HG03565 (cell line): Measurements from ENCODE around the gene PBX3.

ENCODE experiments used
- ATAC-seq: cut with Tn5 transposase; IDR thresholded peaks from one replicate; pipeline ENCODE4 v1.9.1; 2021; ENCODE audit warnings: mild to moderate bottlenecking, moderate library complexity; ENCODE audit not compliant: unreplicated experiment

PBX3 gene

DNA sequence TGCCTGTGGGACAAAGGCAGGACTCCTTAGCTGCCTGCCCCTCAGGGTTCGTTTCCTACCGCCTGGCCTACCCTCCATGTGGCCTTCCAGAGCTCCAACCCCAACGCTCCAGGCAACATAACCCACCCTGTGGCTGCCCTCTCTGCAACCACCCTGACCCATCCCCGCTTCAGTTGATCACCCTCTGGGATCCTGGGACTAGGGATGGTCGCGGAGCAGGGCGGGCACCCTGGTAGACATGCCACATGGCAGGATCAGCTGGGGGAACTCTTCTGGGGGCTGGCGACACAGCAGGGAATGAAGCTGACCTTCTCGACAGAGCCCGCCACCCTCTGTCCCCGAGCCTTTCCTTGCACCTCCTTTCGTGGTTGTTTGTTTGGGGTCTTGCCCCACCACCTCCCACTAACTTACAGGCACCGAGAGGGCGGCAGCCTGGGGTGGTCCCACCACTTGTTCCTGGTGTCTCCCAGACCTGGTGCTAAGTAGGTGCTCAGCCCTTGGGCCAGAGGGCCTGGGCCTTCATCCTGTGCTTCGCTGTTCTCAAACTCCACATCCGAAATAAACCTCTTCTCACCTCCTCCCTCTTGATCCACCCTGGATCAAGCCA, 243.1 kb downstream of the PBX3 start:
- ATAC-seq: no peak

DNA sequence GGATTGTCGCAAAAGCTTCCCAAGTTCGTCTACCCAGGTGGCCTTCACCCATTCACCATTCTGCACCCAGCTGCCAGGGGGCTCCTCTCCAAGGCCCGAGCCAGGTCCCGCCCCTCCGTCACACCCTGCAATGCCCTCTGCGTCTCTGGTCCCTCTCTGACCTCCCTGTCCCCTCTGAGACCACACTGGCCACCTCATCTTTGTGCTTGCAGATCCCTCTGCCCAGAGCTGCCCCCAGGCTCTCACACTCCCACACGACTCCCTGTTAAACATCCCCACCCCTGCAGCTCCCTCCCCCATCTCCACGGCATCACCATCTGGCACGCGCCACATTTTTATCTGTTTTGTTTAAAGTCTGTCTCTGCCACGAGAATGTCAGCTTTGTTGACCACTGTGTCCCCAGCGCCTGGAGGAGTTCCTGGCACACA, 243.6 kb downstream of the PBX3 start:
- no peak for ATAC-seq

DNA sequence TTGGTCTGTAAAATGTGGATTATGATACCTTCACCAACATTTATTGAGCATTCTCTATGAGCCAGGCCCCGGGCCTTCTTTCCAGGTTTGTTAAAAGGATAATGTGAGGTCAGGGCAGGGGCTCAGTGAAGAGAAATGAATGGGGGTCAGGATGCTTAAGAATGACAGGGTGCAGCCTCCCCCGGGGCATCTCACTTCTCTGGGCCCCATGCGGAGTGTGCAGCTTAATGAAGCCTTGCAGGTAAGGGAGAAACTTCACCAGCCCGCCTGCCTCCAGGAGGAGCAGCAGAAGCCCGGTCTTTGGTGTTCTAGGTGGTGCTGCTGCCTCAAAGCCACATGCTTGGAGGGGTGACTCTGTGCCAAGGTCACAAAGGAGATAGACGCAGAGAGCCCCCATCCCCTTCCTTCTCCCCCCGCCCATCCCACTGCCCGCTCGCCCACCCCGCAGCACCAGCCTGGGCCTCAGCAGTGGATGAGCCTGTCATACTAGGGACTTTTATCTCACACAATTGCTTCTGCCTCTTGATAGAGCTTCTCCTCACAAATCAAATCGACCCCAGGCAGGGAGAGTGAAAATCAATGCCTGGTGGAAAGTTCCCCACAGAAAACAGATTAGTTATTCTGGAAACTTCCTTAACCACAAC, 244.8 kb downstream of the PBX3 start:
- ATAC-seq: no peak

DNA sequence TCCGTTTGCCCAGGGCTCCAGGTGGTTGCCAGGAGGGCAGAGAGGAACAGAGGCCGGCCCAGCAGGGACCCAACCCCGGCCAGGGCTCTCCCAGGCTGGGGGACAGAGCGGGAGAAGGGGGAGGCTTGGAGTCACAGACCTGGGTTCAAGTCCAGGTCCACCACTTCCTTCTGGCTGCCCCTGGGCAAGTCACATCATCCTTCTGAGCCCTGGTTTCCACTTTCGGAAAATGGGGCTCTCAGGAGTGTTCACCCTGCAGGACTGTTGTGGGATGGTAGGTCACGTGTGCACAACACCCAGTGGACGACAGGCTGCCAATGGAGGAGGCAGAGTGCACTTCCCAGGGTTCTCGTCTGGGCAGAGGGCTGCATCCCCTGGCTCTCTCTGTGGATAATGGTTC, 245.4 kb downstream of the PBX3 start:
- ATAC-seq: no peak

DNA sequence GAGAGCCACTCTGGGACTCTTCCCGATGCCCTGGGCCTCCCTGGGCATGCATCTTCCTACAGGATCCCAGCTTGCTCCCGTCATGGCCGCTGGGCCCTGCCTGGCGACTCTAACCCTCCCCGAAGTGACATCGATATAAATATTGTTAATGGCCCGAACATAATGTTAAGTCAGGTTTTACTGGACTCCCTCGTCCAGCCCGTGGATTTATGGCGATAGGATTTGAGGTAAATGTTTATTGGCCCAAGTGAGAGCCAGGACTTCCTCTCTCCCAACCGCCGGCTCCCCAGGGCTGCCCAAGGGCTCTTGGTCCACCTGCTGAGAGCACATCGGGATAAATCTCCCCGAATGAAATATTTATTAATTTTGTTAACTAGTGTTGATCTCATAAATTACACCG, 246.3 kb downstream of the PBX3 start:
- ATAC-seq: no peak

DNA sequence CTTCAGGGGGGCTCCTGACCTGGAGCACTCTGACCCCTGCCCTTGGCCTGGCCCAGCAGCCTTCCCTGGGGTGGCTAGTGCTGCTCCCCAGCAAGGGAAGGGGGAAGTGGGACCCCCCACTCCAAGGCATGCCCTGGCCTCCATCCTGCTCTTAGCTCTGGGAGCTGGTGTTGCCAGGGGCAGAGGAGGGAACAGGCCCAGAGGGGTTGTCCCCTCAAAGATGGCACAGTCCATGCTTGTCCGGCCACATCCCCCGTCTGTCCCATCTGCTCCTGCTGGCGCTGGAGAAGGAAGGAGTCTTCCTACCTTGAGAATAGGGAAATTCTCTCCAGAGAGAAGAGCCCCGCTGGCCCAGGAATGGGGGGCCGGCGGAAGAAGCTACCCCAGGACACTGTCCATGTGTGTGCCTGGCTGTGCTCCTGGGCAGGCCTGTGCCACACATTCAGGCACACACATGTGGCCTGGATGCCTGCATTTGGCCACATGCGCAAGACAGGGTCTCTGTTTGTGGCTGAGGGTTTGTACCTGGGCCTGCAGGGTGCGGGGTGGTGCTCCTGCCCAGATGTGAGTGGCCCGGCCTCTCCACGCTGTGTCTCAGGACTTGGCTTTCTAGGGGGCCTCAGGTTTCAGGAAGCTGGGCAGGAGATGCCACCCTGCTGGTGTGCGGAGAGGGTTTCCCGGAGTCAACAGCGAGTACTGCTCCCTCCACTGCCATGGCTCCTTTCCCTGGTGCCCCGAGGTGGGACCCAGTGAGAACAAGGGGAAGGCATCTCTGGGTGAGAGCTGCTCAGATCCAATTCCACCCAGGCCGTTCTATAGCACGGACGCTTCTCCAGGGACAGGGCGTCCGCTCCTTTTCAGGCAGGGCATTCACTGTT, 247.1 kb downstream of the PBX3 start:
- no peak for ATAC-seq

DNA sequence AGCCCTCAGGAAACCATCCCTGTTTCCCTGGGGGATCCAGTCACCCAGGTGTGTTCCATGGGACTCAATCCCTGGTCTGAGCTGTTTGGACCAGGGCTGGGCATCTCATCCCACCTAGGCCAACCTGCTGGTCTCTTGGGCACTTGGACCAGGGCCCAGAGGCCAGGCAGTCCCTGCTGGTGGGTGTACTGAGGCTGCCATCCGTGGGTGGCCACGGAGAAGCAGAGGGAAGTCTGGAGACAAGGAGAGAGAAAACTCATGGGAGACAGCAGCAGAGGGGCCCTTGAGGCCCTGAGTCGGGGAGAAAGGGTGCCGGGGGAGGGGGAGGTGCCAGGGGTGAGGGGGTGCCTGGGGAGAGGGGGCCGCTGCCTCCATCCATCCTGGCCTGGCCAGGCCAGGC, 247.8 kb downstream of the PBX3 start:
- no peak for ATAC-seq

DNA sequence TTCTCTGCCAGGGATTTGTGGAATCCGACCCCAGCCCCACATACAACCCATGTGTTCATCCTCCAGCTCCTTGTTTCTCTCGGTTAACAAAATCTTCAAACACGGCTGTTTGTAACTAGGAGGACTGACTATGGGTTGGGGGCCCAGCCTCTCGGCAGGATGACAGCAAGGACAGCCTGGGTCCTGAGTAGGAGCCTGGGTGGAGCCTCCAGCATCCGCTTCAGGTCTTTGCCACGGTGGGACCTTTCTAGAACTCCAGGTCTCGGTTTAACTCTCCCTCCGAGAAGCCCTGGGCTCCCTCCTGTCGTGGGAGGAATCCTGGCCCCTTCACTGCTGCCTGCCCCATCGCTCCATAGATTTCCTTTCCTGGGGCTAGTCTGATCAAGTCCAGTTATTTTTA, 248.5 kb downstream of the PBX3 start:
- no peak for ATAC-seq

DNA sequence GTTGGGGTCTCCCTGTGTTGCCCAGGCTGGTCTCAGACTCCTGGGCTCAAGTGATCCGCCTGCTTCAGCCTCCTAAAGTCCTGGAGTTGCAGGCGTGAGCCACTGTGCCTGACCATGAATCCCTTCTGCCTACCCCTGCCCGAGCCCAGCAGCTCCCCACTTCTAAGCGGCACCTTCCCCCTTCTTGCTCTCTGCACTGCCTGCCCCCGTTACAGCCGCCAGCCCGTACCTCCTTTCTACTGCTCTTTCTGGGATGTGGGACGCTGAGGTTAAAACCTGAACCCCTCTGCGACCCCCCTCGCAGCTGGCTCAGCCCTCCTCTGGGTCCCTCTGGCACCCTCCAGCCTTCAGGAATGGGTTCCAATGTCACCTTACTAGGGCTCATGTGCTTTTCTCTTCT, 249.6 kb downstream of the PBX3 start:
- ATAC-seq: no peak

DNA sequence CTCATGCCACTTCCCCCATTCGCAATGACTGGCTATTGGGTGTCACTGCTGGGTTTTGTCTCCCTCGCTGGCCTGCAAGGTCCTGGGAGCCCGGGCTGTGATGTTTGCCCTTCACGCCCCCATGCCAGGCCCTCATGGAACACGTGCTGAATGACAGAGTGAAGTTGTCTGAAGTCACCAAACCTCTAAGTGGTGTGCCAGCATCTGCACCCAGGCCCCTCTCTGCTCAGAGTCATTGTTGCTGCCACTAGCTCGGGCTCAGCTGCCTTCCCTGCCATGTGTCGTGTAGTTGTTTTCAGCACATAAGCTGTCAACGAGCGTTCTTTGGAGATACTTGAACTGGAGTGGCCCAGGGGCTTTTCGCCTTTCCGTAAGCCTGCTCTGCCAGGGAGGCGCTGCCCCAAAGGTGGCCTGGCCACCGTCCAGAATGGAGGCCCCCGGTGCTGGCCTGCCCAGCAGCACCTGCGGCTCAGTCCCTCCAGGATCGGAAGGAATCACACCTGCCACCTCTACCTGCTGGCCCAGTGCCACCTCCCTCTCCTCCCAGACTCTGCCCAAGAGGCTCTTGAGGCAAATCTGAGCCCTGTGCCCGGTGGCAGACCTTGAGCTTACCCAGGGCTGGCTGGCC, 250.1 kb downstream of the PBX3 start:
- no peak for ATAC-seq

DNA sequence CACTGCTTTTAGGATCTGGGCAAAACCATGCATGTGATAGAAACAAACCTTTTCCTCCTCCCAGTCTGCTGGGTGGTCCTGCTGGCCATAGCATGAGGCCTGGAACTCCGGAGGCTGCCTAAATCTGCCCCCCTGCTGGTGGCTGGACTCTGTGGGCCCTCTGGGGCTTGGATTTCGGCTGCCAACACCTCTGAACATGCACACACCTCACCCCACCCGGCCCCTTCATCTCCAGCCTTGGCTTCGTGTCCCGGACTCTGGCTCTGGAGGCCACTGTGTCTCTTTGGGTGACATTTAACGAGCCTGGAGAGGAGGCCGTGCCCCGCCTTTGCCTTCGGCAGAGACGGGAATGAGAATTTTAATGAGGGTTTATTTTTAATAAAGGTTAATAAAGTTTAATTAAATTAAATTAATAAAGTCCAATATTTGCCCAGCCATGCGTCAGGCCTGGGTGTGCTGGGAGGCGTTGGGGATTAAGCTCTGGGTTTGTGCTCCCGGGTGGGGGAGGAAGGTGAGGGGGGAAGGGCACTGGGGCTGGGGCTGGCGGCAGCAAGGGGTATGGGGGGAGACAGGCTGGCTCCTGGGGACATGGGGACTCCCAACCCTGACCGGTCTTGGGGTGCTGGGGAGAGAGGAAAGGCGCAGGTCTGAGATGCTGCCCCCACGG, 251.8 kb downstream of the PBX3 start:
- no peak for ATAC-seq

DNA sequence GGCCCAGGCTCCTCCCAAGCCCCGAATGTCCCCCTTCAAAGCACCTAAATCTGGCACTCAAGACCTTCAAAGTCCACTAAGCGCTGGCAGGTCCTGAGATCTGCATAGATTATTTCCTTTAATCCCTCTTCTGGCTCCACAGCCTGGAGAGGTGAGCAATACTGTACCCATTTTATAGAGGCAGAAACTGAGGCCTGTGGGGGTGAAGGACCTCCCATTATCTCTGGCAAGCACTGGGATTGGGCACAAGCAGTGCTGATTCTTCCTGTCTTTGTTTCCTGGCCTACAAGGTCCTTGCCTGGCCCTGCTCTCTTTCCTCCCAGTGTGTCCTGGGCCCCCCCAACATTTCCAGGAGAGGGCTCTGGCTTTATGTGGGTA, 252.3 kb downstream of the PBX3 start:
- no peak for ATAC-seq

DNA sequence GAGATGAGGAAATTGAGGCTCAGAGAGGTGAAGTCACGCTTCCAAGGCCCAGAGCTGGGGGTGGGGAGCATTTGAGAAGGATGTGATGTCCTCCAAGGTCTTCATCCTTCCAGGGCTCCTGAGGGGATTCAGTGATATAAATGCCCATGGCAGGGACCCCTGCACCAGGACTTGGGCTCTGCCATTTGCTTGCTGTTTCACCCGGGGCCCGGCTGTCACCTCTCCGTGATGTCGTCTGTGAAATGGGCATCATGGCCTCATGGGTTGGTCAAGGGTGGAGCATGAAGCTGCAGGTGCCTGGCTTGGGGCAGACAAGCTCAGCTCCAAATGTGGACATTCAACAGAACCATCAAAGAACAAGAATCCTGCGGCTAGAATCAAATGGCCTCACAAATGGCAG, 253.1 kb downstream of the PBX3 start:
- no peak for ATAC-seq

DNA sequence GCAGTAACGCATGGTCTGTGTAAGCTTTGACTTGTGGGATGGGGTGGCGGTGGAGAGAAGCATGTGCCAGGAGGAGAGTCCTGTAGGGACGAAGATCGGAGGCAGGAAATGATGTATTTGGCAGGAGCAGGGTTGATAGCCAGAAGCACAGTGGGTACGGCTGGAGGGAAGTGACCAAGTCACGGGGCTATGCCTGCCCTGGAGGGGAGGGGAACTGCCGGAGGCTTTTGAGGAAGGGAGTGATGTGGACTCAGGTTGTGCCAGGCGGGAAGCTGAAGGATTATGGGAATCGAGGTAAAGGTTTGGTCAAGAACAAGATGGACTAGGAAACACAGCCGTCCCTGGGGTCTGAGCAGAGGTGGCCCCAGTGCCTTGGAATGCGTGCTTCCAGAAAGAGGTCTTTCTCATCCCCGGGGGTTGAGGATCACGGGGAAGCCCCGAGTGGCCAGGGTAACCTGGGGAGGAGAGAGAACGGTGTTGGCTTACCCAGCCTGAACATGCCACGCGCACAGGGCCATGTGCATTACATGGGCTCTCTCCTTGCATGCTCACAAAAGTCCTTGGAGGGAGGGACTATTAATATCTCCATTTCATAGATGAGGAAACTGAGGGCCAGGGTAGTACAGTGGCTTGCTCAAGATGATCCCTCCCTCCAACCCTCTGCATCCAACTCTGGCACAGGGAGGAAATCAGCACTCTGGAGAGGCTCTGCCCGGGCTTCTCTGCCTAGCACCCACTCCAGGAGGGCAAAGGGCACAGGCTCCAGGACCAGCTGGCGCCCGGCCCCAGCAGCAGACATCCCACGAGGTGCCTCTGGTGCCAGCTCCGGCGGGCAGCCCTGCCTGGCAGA, 253.8 kb downstream of the PBX3 start:
- ATAC-seq: no peak

DNA sequence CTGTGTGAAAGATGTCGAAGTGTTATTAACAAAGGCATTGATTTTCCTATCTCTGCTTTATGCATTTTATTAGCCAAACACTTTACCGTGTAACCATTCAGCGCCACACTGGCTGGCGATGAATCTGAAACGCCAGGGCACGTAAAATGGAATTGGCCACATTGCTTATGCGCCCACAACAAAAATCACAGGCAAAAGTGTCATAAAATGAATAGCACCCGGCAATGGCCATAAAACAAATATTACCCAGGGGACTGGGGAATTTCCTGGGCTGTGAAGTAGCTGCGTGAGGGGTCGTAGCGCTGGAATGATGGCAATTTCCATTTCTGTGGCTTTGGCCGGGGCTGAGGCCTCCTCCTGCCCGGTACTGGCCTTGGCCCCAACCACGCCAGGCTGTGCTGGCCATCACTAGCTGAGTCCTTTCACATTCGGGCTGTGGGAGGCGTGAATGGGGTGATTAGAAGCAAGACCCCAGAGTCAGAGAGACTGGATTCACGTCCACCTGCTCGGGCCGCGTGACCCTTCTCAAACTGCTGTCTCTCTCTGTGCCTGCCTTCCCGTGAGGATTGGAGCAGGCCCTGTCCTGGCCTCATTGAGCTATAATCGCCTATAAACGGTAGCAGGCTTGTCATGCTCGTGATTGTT, 254.5 kb downstream of the PBX3 start:
- ATAC-seq: no peak

DNA sequence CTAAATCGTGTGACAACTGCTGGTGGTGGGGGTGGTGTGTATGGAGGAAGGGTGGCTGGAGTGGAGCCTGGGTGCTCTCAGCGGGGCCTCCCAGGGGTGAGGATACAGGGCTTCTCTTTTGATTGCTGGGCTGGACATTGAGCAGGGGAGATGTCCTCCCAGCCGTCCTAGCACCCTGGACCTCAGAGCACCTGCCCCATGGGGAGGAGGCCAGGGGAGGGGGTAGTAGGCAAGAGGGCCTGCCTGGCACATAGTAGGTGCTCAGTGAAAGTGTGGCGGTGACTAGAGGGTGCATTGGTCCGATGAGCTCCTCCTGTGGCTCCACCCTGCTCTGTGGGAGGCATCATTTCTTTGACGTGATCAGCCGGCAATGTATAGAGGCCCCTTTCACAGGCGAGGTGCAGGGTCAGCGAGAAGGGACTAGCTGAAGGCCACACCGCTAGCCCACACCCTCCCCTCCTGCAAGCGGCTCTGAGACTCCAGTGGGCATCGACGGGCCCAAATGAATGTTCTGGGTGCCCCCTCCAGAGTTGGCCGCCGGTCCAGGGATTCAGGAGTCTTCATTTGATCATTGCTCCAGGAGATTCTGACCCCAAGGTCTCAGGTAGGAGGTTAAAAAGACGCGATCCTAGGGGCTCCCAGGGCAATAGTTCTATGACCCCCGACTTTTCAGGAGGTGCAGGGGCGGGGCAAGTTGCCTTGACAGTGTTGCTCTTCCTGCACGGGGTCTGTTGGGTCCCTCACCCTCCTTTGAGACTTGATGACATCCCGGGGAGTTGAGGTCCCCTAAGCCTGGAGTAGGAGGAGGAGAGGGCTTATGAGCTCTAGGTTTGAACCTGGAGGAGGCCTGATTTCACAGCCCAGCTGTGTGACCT, 255.5 kb downstream of the PBX3 start:
- ATAC-seq: no peak

DNA sequence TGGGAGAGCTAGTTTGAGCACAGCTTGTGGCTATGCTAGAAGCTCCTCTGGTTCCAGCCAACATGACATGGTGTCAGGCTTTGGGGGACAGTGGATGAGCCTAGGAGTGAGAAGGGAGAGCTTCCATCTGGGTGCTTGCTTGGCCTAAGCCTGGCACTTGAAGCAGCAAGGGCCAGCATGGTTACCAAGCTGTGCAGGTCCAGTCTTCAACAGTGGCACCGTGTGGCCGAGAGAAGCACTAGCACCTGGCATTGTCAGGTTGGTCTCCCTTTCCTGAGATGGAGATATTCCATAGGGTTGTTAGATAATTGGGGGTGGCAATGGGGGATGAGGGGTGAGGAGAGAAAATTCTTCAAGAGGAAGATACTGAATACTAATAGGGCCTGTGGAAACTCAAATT, 261.9 kb downstream of the PBX3 start:
- ATAC-seq: no peak

DNA sequence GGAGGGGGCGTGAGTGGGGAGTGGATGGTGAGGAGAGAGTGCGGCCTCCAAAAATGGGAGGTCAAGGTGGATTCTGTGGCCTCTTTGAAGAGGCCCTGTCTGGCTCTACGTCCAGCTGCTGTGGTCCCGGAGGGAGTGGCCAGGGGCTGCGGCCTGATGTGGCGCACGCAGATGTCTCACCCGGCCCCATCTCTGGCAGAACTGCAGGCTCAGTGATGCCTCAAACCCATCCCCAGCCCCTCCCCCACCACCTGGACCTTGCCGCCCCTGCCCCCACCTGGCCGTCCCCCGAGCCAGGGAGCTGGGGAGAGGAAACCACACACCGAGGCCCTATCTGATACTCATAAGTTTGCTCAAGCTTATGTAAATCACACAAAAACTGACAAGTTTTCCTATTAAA, 267.6 kb downstream of the PBX3 start:
- ATAC-seq: no peak

DNA sequence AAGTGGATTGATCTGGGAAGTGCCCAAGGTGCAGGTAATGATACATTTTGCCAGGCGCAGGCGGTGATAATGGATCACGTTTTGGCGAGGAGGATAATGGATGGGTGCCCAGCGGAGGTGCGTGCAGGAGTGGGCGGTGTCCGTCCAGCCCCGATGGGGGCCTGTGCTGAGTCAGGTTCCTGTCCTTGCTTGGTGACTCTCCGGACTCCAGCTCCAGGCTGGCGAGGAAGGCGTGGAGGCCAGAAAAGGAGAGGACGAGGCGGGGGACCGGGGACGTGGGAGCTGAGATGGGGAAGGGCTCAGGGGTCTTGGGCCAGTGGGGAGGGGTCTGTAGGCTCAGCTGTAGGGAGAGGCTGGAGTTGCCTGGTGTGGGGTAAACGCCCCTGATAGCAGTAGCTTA, 268.3 kb downstream of the PBX3 start:
- ATAC-seq: no peak
